Right lobe of liver (tissue), 6 donors: ENCODE measurements around the gene PDE1C. TPM values are rescaled to one million over a fixed set of nuclear protein-coding genes. Genes with fewer than 3 reads are reported as not detected.

Source experiments
- ATAC-seq, 4 donors: fragments of 200-7000 bp; cut with Tn5 transposase; one replicate each; pipeline ENCODE4 v1.9.1; 2020; ENCODE audit warnings: mild to moderate bottlenecking in 4 of 4, moderate library complexity in 4 of 4
- DNase-seq, 3 donors: peaks; one replicate each; pipeline ENCODE4 v3.0.0-alpha.2; 2020
- H3K27ac ChIP-seq, 3 donors: fragments of 200-600 bp; one replicate each; pipeline ENCODE4 v1.8.0; 2022
- H3K27me3 ChIP-seq, 2 donors: fragments of 200-600 bp; one replicate each; pipeline ENCODE4 v1.8.0; 2022
- H3K36me3 ChIP-seq, 4 donors: fragments of 200-600 bp; sonication (generic) in 1 of 4; one replicate each; pipeline versions ENCODE4 v1.5.1 to v1.8.0; 2017 to 2022; ENCODE audit warnings: control low read depth in 1 of 4
- H3K4me1 ChIP-seq, 4 donors: fragments of 200-600 bp; sonication (generic) in 1 of 4; one replicate each; pipeline versions ENCODE4 v1.5.1 to v1.8.0; 2017 to 2022; ENCODE audit warnings: control low read depth in 1 of 4
- H3K4me3 ChIP-seq, 3 donors: fragments of 200-600 bp; one replicate each; pipeline ENCODE4 v1.8.0; 2022
- H3K9me3 ChIP-seq, 4 donors: fragments of 200-600 bp; sonication (generic) in 1 of 4; one replicate each; pipeline versions ENCODE4 v1.5.1 to v1.8.0; 2017 to 2022; ENCODE audit warnings: control low read depth in 1 of 4
- POLR2A ChIP-seq: fragments of 450-650 bp; IDR thresholded peaks from one replicate; pipeline ENCODE4 v1.6.1; 2017; ENCODE audit warnings: antibody characterized with exemption, mild to moderate bottlenecking
- WGBS: methylation state at CpG from one replicate; pipeline ENCODE4 v1.1.6; 2018; ENCODE audit warnings: low coverage, low lambda C conversion rate; ENCODE audit not compliant: insufficient coverage; ENCODE audit errors: missing lambda C conversion rate; 5-methylcytosine and 5-hydroxymethylcytosine counted together
- intact Hi-C, 2 donors: fragments of 100-400 bp; cut with DNase I; formaldehyde crosslinking; loops; one replicate each; pipeline versions ENCODE4 v1.11.2 to v1.14.1; 2022
- total RNA-seq, 6 experiments: library from RNA; depleted of rRNA in 2 of 6; stranded (reverse); fragments of >200 nt in 2 of 6; fragmentation: NEBNext Ultra II Directional in 3 of 6; extraction: Animal tissue kit (Norgen Biotek cat#: 25700) in 3 of 6; gene quantifications; one replicate each; pipeline versions ENCODE4 v1.1.0 to v1.2.4, GENCODE V29; 2016 to 2023
- TF ChIP-seq, protein P1 (sequence below), 4 donors: fragments of 200-600 bp in 3 of 4; fragments of 450-650 bp in 1 of 4; IDR thresholded peaks; one replicate each; pipeline versions ENCODE4 v1.5.1 to v1.8.0; 2016 to 2022; ENCODE audit warnings: antibody characterized with exemption in 4 of 4, mild to moderate bottlenecking in 2 of 4
- donor health status: DM: no; HTN: yes; CAD: no.
- donor health status: DM: no; HTN: no; CAD: no.
- donor health status: DM: no; HTN: no; CAD: no.
- donor health status: DM: no; HTN: yes; CAD: no.
- donor health status: DM: no; HTN: yes; CAD: no.

PDE1C gene
- total RNA-seq, 6 experiments from 2014 or later: 0.02 TPM; not detected in 5

- Histone ChIP-seq H3K27ac (no peak overlapping the region), H3K27me3 (no peaks in the 10 kb centered on the region), H3K4me3 (no peak overlapping the region), H3K4me1 (no peaks in the 10 kb centered on the region), H3K36me3 (no peaks in the 10 kb centered on the region), H3K9me3 (no peaks in the 10 kb centered on the region)
- WGBS: 89% methylated on average over 1 of the region's 1 CpG
- DNase-seq (no peak), ATAC-seq (no peak)
- intact Hi-C loops: no loop called here
- TF ChIP-seq, protein P1, sequence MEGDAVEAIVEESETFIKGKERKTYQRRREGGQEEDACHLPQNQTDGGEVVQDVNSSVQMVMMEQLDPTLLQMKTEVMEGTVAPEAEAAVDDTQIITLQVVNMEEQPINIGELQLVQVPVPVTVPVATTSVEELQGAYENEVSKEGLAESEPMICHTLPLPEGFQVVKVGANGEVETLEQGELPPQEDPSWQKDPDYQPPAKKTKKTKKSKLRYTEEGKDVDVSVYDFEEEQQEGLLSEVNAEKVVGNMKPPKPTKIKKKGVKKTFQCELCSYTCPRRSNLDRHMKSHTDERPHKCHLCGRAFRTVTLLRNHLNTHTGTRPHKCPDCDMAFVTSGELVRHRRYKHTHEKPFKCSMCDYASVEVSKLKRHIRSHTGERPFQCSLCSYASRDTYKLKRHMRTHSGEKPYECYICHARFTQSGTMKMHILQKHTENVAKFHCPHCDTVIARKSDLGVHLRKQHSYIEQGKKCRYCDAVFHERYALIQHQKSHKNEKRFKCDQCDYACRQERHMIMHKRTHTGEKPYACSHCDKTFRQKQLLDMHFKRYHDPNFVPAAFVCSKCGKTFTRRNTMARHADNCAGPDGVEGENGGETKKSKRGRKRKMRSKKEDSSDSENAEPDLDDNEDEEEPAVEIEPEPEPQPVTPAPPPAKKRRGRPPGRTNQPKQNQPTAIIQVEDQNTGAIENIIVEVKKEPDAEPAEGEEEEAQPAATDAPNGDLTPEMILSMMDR (IDR thresholded peaks at IDR 0.05): no peak
- TF ChIP-seq POLR2A: no peak
These were observed 130.0 kb downstream of the PDE1C start for GRCh38 chr7:31940167-31940566.

DNA sequence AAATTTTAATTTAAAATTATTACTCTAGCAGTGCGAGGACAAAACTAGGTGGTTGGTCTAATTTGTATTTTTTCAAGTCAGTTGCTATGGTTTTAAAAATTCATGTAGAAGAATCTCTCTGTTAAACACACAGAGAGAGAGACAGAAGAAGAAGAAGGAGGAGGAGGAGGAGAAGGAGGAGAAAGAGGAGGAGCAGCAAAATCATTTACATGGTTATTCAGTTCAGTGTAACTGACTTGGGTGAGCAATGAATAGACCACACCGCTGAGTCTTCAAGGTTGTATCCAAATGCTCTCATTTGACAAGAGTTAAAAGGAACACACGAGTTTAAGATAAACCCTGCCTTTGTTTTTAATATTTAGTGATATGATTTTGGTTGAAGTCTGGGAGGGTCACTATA lies 131.1 kb downstream of the PDE1C start:
- Histone ChIP-seq H3K4me1 (no peaks in the 10 kb centered on the region), H3K27me3 (no peaks in the 10 kb centered on the region), H3K36me3 (no peaks in the 10 kb centered on the region), H3K9me3 (no peaks in the 10 kb centered on the region), H3K27ac (no peak overlapping the region), H3K4me3 (no peak overlapping the region)
- 57% methylated on average over 3 of the region's 3 CpGs for WGBS
- DNase-seq: no peak
- intact Hi-C loops: no loop called here
- ATAC-seq: no peak
- no peak for TF ChIP-seq POLR2A
- TF ChIP-seq, protein P1 (IDR thresholded peaks at IDR 0.05): no peak

DNA sequence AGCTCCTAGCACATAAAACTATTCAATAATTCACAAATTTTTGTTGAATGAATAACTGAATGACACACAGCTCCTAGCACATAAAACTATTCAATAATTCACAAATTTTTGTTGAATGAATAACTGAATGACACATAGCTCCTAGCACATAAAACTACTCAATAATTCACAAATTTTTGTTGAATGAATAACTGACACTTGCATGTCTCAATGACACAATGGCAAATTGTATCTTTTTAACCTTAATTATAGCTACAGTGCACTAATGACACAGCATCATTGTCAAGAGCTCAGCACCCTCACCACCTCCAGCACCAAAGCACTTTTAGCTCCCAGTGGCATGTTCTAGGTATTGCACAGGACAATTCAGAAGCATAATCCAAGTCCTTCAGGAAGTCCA lies 131.6 kb downstream of the PDE1C start:
- intact Hi-C loops: no loop called here
- TF ChIP-seq POLR2A: no peak
- TF ChIP-seq, protein P1 (IDR thresholded peaks at IDR 0.05): no peak
- H3K4me3 ChIP-seq: no peak overlapping the region
- no peaks in the 10 kb centered on the region for H3K27me3 ChIP-seq
- DNase-seq (no peak), ATAC-seq (no peak)
- H3K9me3 ChIP-seq: no peaks in the 10 kb centered on the region
- no peaks in the 10 kb centered on the region for H3K4me1 ChIP-seq
- no peak overlapping the region for H3K27ac ChIP-seq
- H3K36me3 ChIP-seq: no peaks in the 10 kb centered on the region

DNA sequence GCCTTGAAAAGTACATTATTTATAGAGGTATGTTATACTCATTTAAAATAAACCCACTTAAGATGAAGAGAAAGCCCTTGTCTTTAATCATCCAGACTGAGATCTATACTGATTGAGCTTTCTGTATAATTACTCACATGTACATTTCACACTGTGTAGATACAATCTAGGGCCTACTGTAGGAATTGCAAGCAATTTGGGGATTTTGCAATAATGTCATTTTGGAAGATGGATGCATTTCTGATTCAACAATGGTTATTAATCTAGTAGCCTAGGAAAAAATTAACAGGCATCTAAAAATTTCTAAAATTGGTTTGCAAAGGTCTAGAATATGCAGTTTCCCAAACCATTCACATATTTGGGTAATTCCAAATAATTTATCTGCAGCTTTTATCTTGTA lies 132.2 kb downstream of the PDE1C start:
- intact Hi-C loops: no loop called here
- no peak for DNase-seq

More for the DNA sequence above, 132.2 kb downstream of the PDE1C start:
- H3K4me3 ChIP-seq: no peak overlapping the region
- no peaks in the 10 kb centered on the region for H3K4me1 ChIP-seq
- ATAC-seq: no peak
- no peaks in the 10 kb centered on the region for H3K36me3 ChIP-seq
- H3K9me3 ChIP-seq: no peaks in the 10 kb centered on the region
- H3K27me3 ChIP-seq: no peaks in the 10 kb centered on the region
- H3K27ac ChIP-seq: no peak overlapping the region
- TF ChIP-seq, protein P1 (IDR thresholded peaks at IDR 0.05): no peak
- no peak for TF ChIP-seq POLR2A
